ENCODE results near the gene TSTD1. TPM values are rescaled to one million over a fixed set of nuclear protein-coding genes. Genes with fewer than 3 reads are reported as not detected.

Gene TSTD1
- polyA plus RNA-seq, 3 donors: 9.9 to 20.3 (median 11.8) TPM

GRCh38 chr1:161069241-161069640 is 30.5 kb upstream of the TSTD1 start:
- no peak for TF ChIP-seq CTCF (IDR thresholded peaks at IDR 0.05)
- H3K27ac ChIP-seq (ENCODE audit: low read depth in 1 of 2, low read length in 2 of 2): peak overlapping the region; percentile 93 to 97
- H3K4me2 ChIP-seq (replicated peaks; ENCODE audit: extremely low read depth, low read length, poor library complexity, severe bottlenecking): peak overlapping the region; percentile 84
- peak in 2 of 3 donors; percentile 20 to 31 for DNase-seq
- peak overlapping the region; percentile 97 for H3K9ac ChIP-seq (ENCODE audit: insufficient read depth, low read length, poor library complexity, severe bottlenecking)
- H3K9me3 ChIP-seq (replicated peaks in 1 of 2; ENCODE audit: control insufficient read depth in 1 of 2, insufficient read depth in 1 of 2, low read length in 2 of 2): no peaks in the 10 kb centered on the region
- no peak overlapping the region for H2AFZ ChIP-seq (ENCODE audit: insufficient read depth, low read depth, low read length, poor library complexity, severe bottlenecking)
- H3K27ac Mint-ChIP-seq: peak overlapping the region; percentile 98 to 100 (median 99)
- 0% methylated on average over 9 of the region's 9 CpGs for WGBS (ENCODE audit: insufficient coverage)
- peaks cover 10 to 35% of the 10 kb centered on the region in 2 donors for H3K36me3 Mint-ChIP-seq
- H3K27me3 ChIP-seq (ENCODE audit: control insufficient read depth in 2 of 2, insufficient read depth in 2 of 2, low read length in 2 of 2): no peaks in the 10 kb centered on the region
- H3K27me3 Mint-ChIP-seq (ENCODE audit: low read depth in 3 of 3): peaks cover 0 to 2% (median 1%) of the 10 kb centered on the region in 3 donors
- H3K36me3 ChIP-seq (replicated peaks in 1 of 2; ENCODE audit: control insufficient read depth in 1 of 2, insufficient read depth in 2 of 2, low read length in 2 of 2): peaks cover 3 to 9% of the 10 kb centered on the region in 2 donors
- intact Hi-C loops (cut with micrococcal nuclease): loop anchor here in 1 of 2 donors (2.0 to 5.0 kb wide), 4 partner anchors 22 to 70 kb away; partner anchors contain the start of genes NIT1 and PFDN2
- H3K9me3 Mint-ChIP-seq: peaks cover 0 to 2% (median 0%) of the 10 kb centered on the region in 7 donors
- peaks cover 25% of the 10 kb centered on the region for H4K20me1 ChIP-seq (ENCODE audit: insufficient read depth, low read length)
- peaks cover 52 to 63% of the 10 kb centered on the region in 2 donors for H3K4me1 ChIP-seq (ENCODE audit: control insufficient read depth in 1 of 2, insufficient read depth in 2 of 2, low read length in 2 of 2)
- peak overlapping the region; percentile 99 for H3K4me3 Mint-ChIP-seq
- peaks cover 63% of the 10 kb centered on the region for H3K79me2 ChIP-seq (ENCODE audit: insufficient read depth, low read length)
- peak overlapping the region; percentile 85 to 97 (median 96) for H3K4me3 ChIP-seq (replicated peaks in 1 of 3; ENCODE audit: low read depth in 2 of 3, low read length in 3 of 3)
- peaks cover 60% of the 10 kb centered on the region for H3K4me1 Mint-ChIP-seq

DNA sequence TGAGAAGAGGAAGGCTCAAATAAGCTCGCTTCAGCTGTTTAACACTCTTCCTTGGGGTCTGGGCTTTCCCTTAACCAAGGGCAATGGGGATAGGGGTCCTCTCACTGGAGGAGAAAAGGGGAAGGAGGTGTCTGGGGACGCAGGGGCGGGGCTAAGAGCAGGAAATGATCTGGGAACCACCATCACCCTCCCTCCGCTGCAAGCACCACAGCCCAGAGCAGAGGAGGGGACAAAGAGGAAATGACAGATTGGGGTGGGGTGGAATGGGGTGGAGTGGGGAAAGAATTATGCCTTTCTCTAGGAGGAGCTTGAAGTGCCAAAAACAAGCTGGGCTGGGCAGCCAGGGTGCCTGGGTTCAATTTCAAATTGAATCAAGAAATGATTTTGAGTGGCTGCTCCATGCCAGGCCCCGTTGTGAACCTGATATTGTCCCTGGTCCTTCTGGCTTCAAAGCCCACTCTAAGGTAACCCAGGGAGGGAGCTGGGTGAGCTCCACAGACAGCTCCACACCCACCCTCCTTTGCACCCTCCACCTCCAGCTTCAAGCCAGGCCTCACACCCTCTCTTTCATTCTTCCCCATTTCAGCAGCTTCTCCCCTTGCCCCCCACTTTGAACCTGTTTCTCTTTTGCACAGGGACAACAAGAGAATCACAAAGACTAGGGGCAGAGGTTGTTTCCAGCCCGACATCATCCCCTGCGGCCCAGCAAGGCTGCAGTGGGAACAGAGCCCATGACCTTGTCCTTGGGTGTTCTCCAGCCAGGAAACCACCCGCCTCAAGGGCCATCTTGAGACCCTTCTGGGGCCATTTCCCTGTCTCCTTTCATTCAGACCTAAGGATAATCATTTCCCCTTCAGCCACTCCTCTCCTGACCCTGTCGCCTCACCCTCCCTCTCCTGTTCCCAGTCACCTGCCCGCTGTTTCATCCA is 29.8 kb upstream of the TSTD1 start:
- no peak for TF ChIP-seq CTCF (IDR thresholded peaks at IDR 0.05)
- 0% methylated on average over 6 of the region's 10 CpGs for WGBS (ENCODE audit: insufficient coverage)
- Histone ChIP-seq H3K4me2 (replicated peaks; ENCODE audit: extremely low read depth, low read length, poor library complexity, severe bottlenecking) (peak overlapping the region; percentile 84), H4K20me1 (ENCODE audit: insufficient read depth, low read length) (peaks cover 32% of the 10 kb centered on the region), H3K4me3 (replicated peaks in 1 of 3; ENCODE audit: low read depth in 2 of 3, low read length in 3 of 3) (peak overlapping the region; percentile 85 to 97 (median 96)), H3K27me3 (ENCODE audit: control insufficient read depth in 2 of 2, insufficient read depth in 2 of 2, low read length in 2 of 2) (no peaks in the 10 kb centered on the region), H3K9ac (ENCODE audit: insufficient read depth, low read length, poor library complexity, severe bottlenecking) (peak overlapping the region; percentile 97), H3K4me1 (ENCODE audit: control insufficient read depth in 1 of 2, insufficient read depth in 2 of 2, low read length in 2 of 2) (peaks cover 52 to 67% of the 10 kb centered on the region in 2 donors), H2AFZ (ENCODE audit: insufficient read depth, low read depth, low read length, poor library complexity, severe bottlenecking) (no peak overlapping the region), H3K79me2 (ENCODE audit: insufficient read depth, low read length) (peaks cover 69% of the 10 kb centered on the region), H3K27ac (ENCODE audit: low read depth in 1 of 2, low read length in 2 of 2) (peak overlapping the region; percentile 93 to 97), H3K36me3 (replicated peaks in 1 of 2; ENCODE audit: control insufficient read depth in 1 of 2, insufficient read depth in 2 of 2, low read length in 2 of 2) (peaks cover 9 to 16% of the 10 kb centered on the region in 2 donors), H3K9me3 (replicated peaks in 1 of 2; ENCODE audit: control insufficient read depth in 1 of 2, insufficient read depth in 1 of 2, low read length in 2 of 2) (no peaks in the 10 kb centered on the region)
- Mint-ChIP-seq H3K4me3 (peak overlapping the region; percentile 99), H3K27ac (peak overlapping the region; percentile 98 to 100 (median 99)), H3K27me3 (ENCODE audit: low read depth in 3 of 3) (peaks cover 0 to 2% (median 1%) of the 10 kb centered on the region in 3 donors), H3K36me3 (peaks cover 16 to 41% of the 10 kb centered on the region in 2 donors), H3K4me1 (peaks cover 66% of the 10 kb centered on the region), H3K9me3 (peaks cover 0 to 2% (median 0%) of the 10 kb centered on the region in 7 donors)
- DNase-seq: peak; percentile 95 to 99 (median 97)
- intact Hi-C loops (cut with micrococcal nuclease): loop anchor here in 1 of 2 donors (2.0 to 5.0 kb wide), 4 partner anchors 22 to 70 kb away; partner anchors contain the start of genes NIT1 and PFDN2

Measured in CD14-positive monocyte (primary cell).